Activated effector memory CD4-positive, alpha-beta T cell treated with anti-CD3 and anti-CD28 coated beads, Interleukin-2, amount 50 U/mL, for 16 hours (primary cell): ENCODE measurements around the gene NUTM1.
A peak's percentile ranks its signal among the peaks of the same experiment; 100 is the strongest.
"Not testable (repeated sequence)": the region's sequence is repeated elsewhere in the genome, so short reads cannot be mapped to it uniquely, and the experiment has no call there.

Experiments used
- DNase-seq: peaks from one replicate; pipeline ENCODE4 v3.0.0-alpha.2; 2020

The NUTM1 gene

DNA sequence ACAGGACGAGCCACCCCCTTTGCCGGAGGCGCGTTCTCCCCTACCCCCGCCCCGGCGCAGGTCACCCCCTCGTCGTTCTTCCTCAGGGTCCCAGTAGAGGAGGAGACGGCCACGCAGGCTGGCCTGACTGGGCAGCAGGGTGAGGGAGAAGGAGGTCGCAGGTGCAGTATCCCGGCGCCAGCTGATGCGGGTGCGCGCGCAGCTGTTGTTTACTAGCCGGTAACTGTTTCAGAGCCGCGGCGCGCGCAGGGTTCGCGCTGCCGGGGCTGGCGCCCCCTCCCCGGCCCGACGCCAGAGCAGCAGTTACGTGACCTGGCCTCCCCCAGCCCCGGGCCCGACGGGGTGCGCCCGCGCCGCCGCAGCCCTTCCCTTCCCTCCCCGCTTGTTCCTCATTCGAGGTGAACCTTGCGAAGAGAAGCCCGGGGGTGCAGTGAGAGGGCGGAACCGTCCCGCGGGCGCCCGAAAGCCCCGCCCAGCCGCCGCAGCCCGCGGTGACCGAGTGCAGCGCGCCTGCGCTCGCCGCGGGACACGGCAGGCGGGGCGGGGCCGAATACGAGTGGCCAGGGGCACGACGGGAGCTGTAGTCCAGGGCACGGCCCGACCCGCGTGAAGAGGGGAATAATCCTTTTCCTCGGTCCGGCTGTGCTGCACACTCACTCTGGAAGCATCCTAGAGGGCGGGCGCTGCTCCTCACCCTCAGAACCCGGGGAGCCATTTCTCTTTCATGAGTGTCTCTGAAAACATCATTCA lies 5.4 kb upstream of the NUTM1 start, which contains the start of gene SLC12A6:
Gene SLC12A6 (minus strand): TSS at position 225 of the 750 bp plus-strand sequence. CDS start 1,101 bp downstream, outside the sequence.
- DNase-seq = peak; percentile 97

DNA sequence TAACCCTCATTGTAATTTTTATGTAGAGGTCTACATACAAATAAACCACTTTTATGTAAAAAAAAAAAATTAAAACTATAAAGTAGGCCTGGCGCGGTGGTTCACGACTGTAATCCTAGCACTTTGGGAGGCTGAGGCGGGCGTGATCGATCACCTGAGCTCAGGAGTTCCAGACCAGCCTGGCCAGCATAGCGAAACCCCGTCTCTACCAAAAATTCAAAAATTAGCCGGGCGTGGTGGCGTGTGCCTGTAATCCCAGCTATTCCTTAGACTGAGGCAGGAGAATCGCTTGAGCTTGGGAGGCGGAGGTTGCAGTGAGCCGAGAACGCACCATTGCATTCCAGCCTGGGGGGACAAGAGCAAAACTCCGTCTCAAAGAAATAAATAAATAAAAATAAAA lies 4.8 kb upstream of the NUTM1 start:
- DNase-seq = no peak

GRCh38 chr15:34339946-34340345 lies 3.2 kb upstream of the NUTM1 start:
- no peak for DNase-seq

DNA sequence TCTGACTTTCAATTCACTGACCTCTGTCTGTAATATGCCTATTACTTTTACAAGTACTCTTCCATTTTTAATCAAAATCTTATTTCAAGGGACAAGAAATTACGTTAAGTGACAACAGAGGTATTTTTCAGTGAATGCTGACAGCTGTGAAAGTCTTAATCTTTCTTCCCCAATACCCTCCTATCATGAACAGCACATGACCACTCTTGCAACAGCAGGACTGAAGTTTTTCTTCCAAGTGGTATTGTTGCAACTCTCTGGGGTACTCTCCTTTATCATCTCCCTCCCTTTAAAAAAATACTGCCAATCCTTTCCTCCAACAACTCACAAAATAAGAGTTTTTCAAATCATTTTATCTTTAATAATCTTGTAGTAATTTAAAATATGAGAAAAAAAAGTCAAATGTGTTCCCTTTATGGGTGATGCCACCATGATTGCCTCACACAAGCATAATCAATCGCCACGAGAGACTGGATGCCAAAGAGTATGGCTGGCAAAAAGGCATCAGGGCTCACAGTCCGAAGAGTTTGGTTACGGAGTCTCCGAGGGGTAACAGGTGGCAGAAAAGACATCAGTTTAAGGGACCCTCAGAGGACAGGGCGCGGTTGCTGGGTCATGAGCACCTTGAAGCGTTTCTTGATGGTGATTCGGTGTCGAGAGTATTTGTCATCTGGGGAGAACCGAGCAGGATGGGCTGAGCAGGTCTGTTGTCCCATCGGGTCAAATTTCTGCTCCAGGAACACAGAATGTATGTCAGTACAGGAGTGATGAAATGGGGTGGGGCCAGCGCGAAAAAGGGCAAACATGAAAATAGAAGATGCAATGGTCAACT lies 1.5 kb upstream of the NUTM1 start:
- DNase-seq = no peak

DNA sequence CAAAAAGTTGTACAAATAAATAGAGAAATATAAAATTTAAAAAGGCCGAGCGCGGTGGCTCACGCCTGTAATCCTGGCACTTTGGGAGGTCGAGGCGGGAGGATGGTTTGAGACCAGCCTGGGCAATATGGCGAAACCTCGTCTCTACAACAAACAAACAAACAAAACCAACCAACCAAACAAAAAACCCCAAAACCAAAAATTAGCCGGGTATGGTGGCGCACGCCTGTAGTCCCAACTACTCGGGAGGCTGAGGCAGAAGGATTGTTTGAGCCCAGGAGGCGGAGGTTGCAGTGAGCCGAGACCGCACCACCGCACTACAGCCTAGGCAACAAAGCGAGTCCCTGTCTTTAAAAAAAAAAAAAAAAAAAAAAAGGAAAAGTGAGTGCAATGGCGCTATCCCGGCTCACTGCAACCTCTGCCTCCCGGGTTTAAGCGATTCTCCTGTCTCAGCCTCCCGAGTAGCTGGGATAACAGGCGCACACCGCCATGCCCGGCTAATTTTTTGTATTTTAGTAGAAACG lies 840 bp upstream of the NUTM1 start:
- DNase-seq = not testable (repeated sequence)

DNA sequence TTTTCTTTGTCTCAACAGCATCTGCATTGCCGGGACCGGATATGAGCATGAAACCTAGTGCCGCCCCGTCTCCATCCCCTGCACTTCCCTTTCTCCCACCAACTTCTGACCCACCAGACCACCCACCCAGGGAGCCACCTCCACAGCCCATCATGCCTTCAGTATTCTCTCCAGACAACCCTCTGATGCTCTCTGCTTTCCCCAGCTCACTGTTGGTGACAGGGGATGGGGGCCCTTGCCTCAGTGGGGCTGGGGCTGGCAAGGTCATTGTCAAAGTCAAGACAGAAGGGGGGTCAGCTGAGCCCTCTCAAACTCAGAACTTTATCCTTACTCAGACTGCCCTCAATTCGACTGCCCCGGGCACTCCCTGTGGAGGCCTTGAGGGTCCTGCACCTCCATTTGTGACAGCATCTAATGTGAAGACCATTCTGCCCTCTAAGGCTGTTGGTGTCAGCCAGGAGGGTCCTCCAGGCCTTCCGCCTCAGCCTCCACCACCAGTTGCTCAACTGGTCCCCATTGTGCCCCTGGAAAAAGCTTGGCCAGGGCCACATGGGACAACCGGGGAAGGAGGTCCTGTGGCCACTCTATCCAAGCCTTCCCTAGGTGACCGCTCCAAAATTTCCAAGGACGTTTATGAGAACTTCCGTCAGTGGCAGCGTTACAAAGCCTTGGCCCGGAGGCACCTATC lies 5.0 kb downstream of the NUTM1 start:
- no peak for DNase-seq

GRCh38 chr15:34348735-34349300 lies 5.7 kb downstream of the NUTM1 start:
- no peak for DNase-seq

DNA sequence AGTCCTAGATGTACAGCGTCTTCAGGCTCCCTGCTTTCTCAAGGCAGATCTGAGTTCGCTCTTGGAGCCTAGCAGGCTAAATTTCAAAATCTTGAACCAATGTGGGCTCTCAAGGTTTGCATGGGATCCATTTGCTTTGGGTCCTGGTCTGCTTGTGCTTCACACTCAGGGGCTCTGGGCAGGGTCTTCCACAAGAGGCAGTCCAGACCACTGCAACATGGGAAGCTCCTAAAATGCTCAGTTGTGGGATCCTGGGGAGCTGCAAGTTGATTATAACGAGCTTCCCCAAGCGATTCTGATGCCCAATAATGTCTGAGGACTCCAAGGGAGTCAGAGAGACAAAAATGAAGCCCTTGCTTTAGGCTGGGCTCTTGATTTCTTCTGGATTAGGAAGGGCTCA lies 6.7 kb downstream of the NUTM1 start:
- no peak for DNase-seq

DNA sequence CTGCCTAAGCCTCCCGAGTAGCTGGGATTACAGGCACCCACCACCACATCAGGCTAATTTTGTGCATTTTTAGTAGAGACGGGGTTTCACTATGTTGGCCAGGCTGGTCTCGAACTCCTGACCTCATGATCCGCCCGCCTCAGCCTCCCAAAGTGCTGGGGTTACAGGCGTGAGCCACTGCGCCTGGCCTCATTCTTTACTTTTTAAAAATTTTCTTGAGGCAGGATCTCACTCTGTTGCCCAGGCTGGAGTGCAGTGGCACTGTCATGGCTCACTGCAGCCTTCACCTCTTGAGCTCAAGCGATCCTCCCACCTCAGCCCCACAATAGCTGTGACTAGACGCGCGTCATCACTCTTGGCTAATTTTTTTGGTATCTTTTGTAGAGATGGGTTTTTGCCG lies 9.9 kb downstream of the NUTM1 start:
- not testable (repeated sequence) for DNase-seq

DNA sequence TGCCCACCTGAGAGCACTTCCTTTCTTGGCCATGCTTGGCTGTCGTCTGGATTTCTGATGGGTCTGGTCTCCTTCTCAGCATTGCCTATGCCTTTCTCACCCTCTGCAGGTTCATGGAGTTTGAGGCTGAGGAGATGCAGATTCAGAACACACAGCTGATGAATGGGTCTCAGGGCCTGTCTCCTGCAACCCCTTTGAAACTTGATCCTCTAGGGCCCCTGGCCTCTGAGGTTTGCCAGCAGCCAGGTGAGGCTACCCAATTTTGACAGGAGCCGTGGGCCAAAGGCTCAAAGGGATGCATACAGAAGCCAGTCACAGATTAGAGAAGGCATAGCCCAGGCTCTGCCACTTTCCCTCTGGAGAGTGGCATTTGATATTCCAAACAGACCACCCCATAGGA lies 10.5 kb downstream of the NUTM1 start:
- DNase-seq = no peak

GRCh38 chr15:34354286-34354685 lies 11.2 kb downstream of the NUTM1 start:
- DNase-seq = no peak

GRCh38 chr15:34355241-34355640 lies 12.1 kb downstream of the NUTM1 start:
- no peak for DNase-seq

DNA sequence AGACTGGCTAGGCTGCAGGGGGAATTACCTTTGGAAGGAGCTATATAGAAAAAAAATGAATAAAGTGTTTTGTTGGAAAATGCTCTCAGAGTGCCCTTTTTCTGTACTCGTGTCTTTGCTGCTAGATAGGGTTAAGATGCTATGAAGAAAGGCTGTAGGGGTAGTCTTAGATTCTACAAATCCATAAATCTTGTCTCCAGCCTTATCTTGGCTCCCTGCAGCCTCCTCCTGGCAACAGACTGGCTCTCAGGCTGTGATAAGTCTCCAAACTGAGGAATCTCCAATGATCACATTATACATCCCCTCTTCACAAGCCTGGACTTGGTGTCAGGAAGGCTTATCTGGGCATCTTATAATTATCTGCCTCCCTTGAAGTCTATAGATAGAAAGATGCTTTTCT lies 14.5 kb downstream of the NUTM1 start:
- DNase-seq = no peak

- no peak for DNase-seq
Measured at GRCh38 chr15:34358367-34358766, 15.3 kb downstream of the NUTM1 start.

DNA sequence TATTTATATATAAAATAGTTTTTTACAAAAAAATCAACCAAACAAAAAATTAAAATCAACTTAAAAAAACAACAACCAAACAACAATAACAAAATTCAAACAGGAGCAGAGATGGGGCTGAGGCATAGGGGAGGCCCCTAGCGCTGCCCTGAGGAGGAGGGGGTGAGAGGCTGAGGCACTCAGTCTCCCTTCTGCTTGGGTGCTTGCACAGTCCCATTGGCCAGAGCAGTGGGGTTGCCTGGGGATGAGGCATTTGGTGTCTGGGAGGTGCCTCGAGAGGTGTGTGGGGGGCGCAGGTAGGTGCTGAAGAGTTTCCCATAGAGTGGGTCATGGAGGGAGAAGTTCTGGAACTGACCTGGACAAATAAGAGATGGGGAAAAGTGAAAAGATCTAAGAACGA lies 15.8 kb downstream of the NUTM1 start:
- no peak for DNase-seq

DNA sequence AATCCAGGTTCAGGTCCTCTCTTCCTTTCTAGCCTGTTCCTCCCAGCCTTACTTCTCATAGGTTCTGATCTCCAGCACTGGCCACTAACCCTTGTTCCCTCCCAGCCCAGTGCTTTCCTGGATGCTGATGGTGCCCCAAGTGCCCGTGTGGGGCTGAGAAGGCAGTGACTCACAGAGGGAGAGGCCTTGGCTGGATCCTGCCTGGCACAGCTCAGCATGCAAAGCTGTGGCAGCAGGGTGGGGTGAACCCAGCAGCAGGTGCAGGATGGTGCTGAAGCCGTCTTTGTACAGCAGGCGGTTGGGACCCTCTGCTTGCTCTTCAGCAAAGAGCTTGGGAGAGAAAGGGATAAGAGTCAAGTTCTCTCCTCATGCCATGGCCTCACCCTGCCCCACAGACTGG lies 16.3 kb downstream of the NUTM1 start:
- DNase-seq = no peak

GRCh38 chr15:34360298-34360697 lies 17.2 kb downstream of the NUTM1 start:
- no peak for DNase-seq

- no peak for DNase-seq
Measured at GRCh38 chr15:34361278-34361677, 18.2 kb downstream of the NUTM1 start.

DNA sequence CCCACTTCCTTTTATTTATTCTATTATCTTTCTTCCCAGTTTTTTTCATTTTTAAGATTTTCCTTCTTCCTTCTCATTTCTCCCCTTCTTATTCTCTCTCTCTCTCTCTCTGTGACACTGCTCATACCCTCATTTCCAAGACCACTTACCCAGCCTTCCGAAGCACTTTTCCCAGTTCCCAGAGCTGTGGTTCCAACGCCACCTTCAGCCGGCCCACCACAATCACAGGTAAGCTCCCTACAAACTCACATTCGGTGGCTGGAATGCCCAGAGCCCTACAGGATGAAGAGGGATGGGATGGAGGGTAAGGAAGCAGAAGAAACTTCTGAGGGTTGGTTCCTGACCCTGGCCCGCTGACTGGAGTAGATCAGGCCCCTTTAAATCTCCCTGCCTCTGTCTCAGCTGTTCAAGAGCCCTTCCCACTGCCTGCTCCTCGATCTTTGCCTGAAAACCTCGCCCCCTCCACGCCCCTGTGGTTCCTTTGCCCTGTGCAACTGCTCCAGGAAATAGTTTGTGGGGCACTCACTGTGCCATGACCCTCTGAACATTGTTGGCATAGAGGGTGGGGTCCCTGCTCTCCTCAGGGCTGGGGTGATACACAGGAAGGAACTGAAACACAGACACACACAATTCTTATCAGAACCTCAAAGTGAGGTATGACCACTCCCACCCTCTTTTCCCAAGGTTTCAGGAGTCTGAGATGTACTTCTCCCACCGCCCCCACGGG lies 19.1 kb downstream of the NUTM1 start:
- no peak for DNase-seq

DNA sequence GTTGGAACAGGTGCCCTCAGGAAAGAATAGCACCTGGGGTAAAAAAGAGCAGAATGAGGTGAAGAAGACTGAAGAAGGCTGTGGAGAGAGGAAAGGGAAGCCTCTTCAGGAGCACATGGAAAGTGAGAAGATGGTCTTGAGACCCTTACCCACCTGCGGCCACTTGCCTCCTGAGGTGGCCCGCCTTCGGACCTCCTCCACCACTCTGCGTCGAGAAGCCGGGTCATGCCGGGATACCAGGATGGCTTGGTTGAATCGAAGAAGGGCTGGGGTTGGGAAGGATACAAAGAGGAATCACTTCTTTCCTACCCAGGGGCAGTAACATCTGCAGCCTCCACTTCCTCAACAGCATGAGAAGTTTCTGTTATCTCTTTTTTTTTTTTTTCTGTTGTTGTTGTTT lies 20.9 kb downstream of the NUTM1 start:
- no peak for DNase-seq

GRCh38 chr15:34365091-34365825 lies 22.1 kb downstream of the NUTM1 start:
- DNase-seq = no peak

- no peak for DNase-seq
Measured at GRCh38 chr15:34365836-34366235, 22.7 kb downstream of the NUTM1 start.
